ENCODE data around the gene SPAG16.
"Not testable (repeated sequence)": the region's sequence is repeated elsewhere in the genome, so short reads cannot be mapped to it uniquely, and the experiment has no call there.

The SPAG16 gene

GRCh38 chr2:213410687-213411086 lies 126.4 kb downstream of the SPAG16 start:
- not testable (repeated sequence) for H3K27me3 ChIP-seq (ENCODE audit: low read depth, low read length); H3K36me3 ChIP-seq (replicated peaks; ENCODE audit: low read depth, low read length); H3K9me3 ChIP-seq (ENCODE audit: insufficient read depth, low read length); H3K9ac ChIP-seq (ENCODE audit: low read length); H2AFZ ChIP-seq (ENCODE audit: low read depth, low read length); H3K4me3 ChIP-seq (ENCODE audit: low read length); H3K79me2 ChIP-seq (ENCODE audit: low read length); H4K20me1 ChIP-seq (ENCODE audit: insufficient read depth, low read length); H3K4me1 ChIP-seq (ENCODE audit: low read length); H3K27ac ChIP-seq (ENCODE audit: low read length); H3K4me2 ChIP-seq (ENCODE audit: low read length)

DNA sequence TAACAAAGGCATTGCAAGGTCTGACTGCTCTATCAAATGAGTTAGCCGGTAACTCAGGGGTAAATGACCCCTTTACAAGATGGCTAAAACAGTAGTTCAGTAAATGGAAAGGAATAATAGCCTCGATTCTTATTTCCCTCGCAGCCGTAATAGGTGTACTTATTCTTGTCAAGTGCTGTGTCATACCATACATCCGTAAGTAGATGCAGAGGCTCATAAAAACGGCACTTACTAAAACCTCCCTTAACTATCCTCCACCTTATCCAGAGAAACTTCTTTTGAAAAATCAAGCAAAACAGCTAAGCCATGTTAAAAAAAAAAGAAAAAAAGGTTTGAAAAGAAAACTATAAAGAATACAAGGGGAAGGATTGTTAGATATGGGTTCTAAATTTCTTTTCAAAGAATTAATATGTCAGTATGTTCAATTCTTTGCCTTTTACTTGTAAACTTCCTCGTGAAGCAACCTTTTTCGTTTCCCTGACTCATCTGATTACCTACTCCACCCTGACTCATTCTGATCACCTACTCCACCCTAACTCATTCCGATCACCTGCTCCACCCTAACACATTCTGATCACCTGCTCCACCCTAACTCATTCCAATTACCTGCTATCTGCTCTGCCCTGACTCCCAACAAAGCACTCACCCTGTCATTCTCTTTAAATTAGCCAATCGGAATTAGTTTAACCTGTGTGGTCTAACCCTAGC lies 127.5 kb downstream of the SPAG16 start:
- no peak overlapping the region for H3K4me3 ChIP-seq (ENCODE audit: low read length)
- H3K9ac ChIP-seq (ENCODE audit: low read length) = no peak overlapping the region
- no peaks in the 10 kb centered on the region for H3K36me3 ChIP-seq (replicated peaks; ENCODE audit: low read depth, low read length)
- H2AFZ ChIP-seq (ENCODE audit: low read depth, low read length) = no peak overlapping the region
- H3K79me2 ChIP-seq (ENCODE audit: low read length) = no peaks in the 10 kb centered on the region
- TF ChIP-seq EZH2phosphoT487 (IDR thresholded peaks at IDR 0.05; ENCODE audit: low read depth) = no peak
- TF ChIP-seq, protein P1, sequence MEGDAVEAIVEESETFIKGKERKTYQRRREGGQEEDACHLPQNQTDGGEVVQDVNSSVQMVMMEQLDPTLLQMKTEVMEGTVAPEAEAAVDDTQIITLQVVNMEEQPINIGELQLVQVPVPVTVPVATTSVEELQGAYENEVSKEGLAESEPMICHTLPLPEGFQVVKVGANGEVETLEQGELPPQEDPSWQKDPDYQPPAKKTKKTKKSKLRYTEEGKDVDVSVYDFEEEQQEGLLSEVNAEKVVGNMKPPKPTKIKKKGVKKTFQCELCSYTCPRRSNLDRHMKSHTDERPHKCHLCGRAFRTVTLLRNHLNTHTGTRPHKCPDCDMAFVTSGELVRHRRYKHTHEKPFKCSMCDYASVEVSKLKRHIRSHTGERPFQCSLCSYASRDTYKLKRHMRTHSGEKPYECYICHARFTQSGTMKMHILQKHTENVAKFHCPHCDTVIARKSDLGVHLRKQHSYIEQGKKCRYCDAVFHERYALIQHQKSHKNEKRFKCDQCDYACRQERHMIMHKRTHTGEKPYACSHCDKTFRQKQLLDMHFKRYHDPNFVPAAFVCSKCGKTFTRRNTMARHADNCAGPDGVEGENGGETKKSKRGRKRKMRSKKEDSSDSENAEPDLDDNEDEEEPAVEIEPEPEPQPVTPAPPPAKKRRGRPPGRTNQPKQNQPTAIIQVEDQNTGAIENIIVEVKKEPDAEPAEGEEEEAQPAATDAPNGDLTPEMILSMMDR (IDR thresholded peaks at IDR 0.05; ENCODE audit: low read depth, low read length) = no peak
- no peak overlapping the region for H3K27ac ChIP-seq (ENCODE audit: low read length)
- H3K4me1 ChIP-seq (ENCODE audit: low read length) = peaks cover 6% of the 10 kb centered on the region; the same call in 1 of the 2 replicates
- H4K20me1 ChIP-seq (ENCODE audit: insufficient read depth, low read length) = no peaks in the 10 kb centered on the region
- H3K27me3 ChIP-seq (ENCODE audit: low read depth, low read length) = no peaks in the 10 kb centered on the region
- H3K4me2 ChIP-seq (ENCODE audit: low read length) = no peak overlapping the region
- H3K9me3 ChIP-seq (ENCODE audit: insufficient read depth, low read length) = no peaks in the 10 kb centered on the region

- Histone ChIP-seq H3K27me3 (ENCODE audit: low read depth, low read length) (no peaks in the 10 kb centered on the region), H3K27ac (ENCODE audit: low read length) (no peak overlapping the region), H3K79me2 (ENCODE audit: low read length) (no peaks in the 10 kb centered on the region), H3K4me3 (ENCODE audit: low read length) (no peak overlapping the region), H3K4me2 (ENCODE audit: low read length) (no peak overlapping the region), H3K4me1 (ENCODE audit: low read length) (peaks cover 6% of the 10 kb centered on the region; the same call in 1 of the 2 replicates), H3K9ac (ENCODE audit: low read length) (no peak overlapping the region), H3K36me3 (replicated peaks; ENCODE audit: low read depth, low read length) (no peaks in the 10 kb centered on the region), H2AFZ (ENCODE audit: low read depth, low read length) (no peak overlapping the region), H4K20me1 (ENCODE audit: insufficient read depth, low read length) (no peaks in the 10 kb centered on the region), H3K9me3 (ENCODE audit: insufficient read depth, low read length) (no peaks in the 10 kb centered on the region)
- TF ChIP-seq, protein P1 (IDR thresholded peaks at IDR 0.05; ENCODE audit: low read depth, low read length) = no peak
- no peak for TF ChIP-seq EZH2phosphoT487 (IDR thresholded peaks at IDR 0.05; ENCODE audit: low read depth)
Observed at GRCh38 chr2:213415093-213415492, 130.8 kb downstream of the SPAG16 start.

DNA sequence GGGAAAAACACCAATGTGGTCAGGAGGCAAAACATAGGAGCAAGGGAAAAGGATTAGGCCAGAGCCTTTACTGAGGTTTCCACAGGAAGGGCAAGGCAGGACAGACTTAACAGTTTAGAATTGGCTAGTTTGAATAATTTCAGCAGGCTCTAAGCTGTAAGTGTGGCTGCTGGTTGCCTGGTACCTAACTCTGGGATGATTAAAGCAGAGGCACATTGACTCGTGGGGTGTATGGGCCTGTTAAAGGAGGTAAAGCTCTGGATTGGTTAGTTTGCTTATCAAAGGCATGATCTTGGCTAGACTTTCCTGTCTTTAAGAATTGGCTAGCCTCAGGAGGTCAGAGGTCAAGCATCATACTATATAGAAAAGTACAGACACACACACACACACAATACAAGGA lies 132.6 kb downstream of the SPAG16 start:
- no peak overlapping the region for H2AFZ ChIP-seq (ENCODE audit: low read depth, low read length)
- no peak overlapping the region for H3K9ac ChIP-seq (ENCODE audit: low read length)
- H3K27me3 ChIP-seq (ENCODE audit: low read depth, low read length) = no peaks in the 10 kb centered on the region
- TF ChIP-seq EZH2phosphoT487 (IDR thresholded peaks at IDR 0.05; ENCODE audit: low read depth) = no peak
- TF ChIP-seq, protein P1 (IDR thresholded peaks at IDR 0.05; ENCODE audit: low read depth, low read length) = no peak
- no peaks in the 10 kb centered on the region for H3K36me3 ChIP-seq (replicated peaks; ENCODE audit: low read depth, low read length)
- H3K79me2 ChIP-seq (ENCODE audit: low read length) = no peaks in the 10 kb centered on the region
- no peak overlapping the region for H3K27ac ChIP-seq (ENCODE audit: low read length)
- H4K20me1 ChIP-seq (ENCODE audit: insufficient read depth, low read length) = no peaks in the 10 kb centered on the region
- H3K9me3 ChIP-seq (ENCODE audit: insufficient read depth, low read length) = no peaks in the 10 kb centered on the region
- H3K4me1 ChIP-seq (ENCODE audit: low read length) = peaks cover 3% of the 10 kb centered on the region; the same call in 1 of the 2 replicates
- H3K4me3 ChIP-seq (ENCODE audit: low read length) = no peak overlapping the region
- H3K4me2 ChIP-seq (ENCODE audit: low read length) = no peak overlapping the region
